H1 (cell line): ENCODE data around the gene EGR2. TPM values are rescaled to one million over a fixed set of nuclear protein-coding genes. Genes with fewer than 3 reads are reported as not detected.

ENCODE experiments used
- BACH1 ChIP-seq: IDR thresholded peaks from 2 replicates; pipeline ENCODE4 v1.6.1; 2012; ENCODE audit warnings: low read length, improper control_type of control experiment
- BRCA1 ChIP-seq: IDR thresholded peaks from 2 replicates; pipeline ENCODE4 v1.6.1; 2012; ENCODE audit warnings: low read depth, low read length, improper control_type of control experiment
- CEBPB ChIP-seq: IDR thresholded peaks from 2 replicates; pipeline ENCODE4 v1.6.1; 2012; ENCODE audit warnings: low read depth, low read length
- CHD7 ChIP-seq: fragments of 300-600 bp; sonication (generic); IDR thresholded peaks from 2 replicates; pipeline ENCODE4 v1.7.1; 2012; ENCODE audit warnings: low read length, moderate library complexity, mild to moderate bottlenecking, inconsistent platforms; ENCODE audit not compliant: insufficient replicate concordance
- E2F6 ChIP-seq: IDR thresholded peaks from 2 replicates; pipeline ENCODE4 v1.6.1; 2012; ENCODE audit warnings: inconsistent platforms
- SIRT6 ChIP-seq: IDR thresholded peaks from one replicate; pipeline ENCODE4 v1.7.1; 2012; ENCODE audit warnings: low read length, inconsistent platforms
- SIX5 ChIP-seq: IDR thresholded peaks from 2 replicates; pipeline ENCODE4 v1.6.1; 2011; ENCODE audit warnings: mild to moderate bottlenecking, low read depth, low read length
- SP4 ChIP-seq: IDR thresholded peaks from 2 replicates; pipeline ENCODE4 v1.6.1; 2012; ENCODE audit warnings: low read length, inconsistent platforms
- SRF ChIP-seq: IDR thresholded peaks from 2 replicates; pipeline ENCODE4 v1.6.1; 2011; ENCODE audit warnings: mild to moderate bottlenecking, low read depth, low read length, moderate library complexity
- SUZ12 ChIP-seq: fragments of 200-600 bp; sonication (generic); IDR thresholded peaks from 2 replicates; pipeline ENCODE4 v1.6.1; 2012; ENCODE audit warnings: mild to moderate bottlenecking, inconsistent platforms, low read length, moderate library complexity, mixed read lengths
- polyA plus RNA-seq, 7 experiments: library from polyadenylated mRNA; depleted of rRNA in 3 of 7; stranded (reverse) in 5 of 7; unstranded in 2 of 7; fragments of >200 nt in 5 of 7; fragments of 200-250 nt in 2 of 7; gene quantifications; 1 replicate in 5 of 7; 2 replicates in 1 of 7; 4 replicates in 1 of 7; pipeline versions ENCODE4 v1.2.1 to v1.2.3, GENCODE V29; 2011 to 2013; ENCODE audit warnings: missing spikeins in 2 of 7, mixed read lengths in 2 of 7
- total RNA-seq: library from RNA; stranded (reverse); fragmentation: NEBNext Ultra II Directional; extraction: Animal tissue kit (Norgen Biotek cat#: 25700); gene quantifications from 2 replicates; pipeline ENCODE4 v1.2.1, GENCODE V29; 2021

EGR2 gene
- total and polyA plus RNA-seq, 2 of the 8 experiments (the other 6 are each of a cell fraction or from before 2014, with no cell fraction given), result 1.3 to 2.1 TPM

- no peak for TF ChIP-seq CHD7
- TF ChIP-seq BACH1, result no peak
- no peak for TF ChIP-seq SUZ12
- TF ChIP-seq CEBPB, result no peak
- no peak for TF ChIP-seq E2F6
- no peak for TF ChIP-seq SIX5
- no peak for TF ChIP-seq BRCA1
- no peak for TF ChIP-seq SIRT6
- no peak for TF ChIP-seq SRF
- TF ChIP-seq SP4, result no peak
Observed at GRCh38 chr10:62847433-62847832, 31.3 kb upstream of the EGR2 start (continued).
